OCI-LY7 (cell line): ENCODE measurements around the gene MID1. TPM values are rescaled to one million over a fixed set of nuclear protein-coding genes. Genes with fewer than 3 reads are reported as not detected.

Experiments
- BruUV-seq: library from RNA; stranded (reverse); fragments of 400-500 nt; replicated peaks from 2 replicates; lab custom pipeline; 2021; lab: Mats Ljungman, UMichigan
- CTCF ChIA-PET: fragments of 300-600 bp; sonication (Branson Sonifier 250); formaldehyde crosslinking; loops from one replicate; lab custom pipeline; 2022; ENCODE audit warnings: antibody characterized with exemption; ENCODE audit not compliant: unreplicated experiment; lab: Charles Lee
- POLR2A ChIA-PET: fragments of 300-600 bp; sonication (Branson Sonifier 250); formaldehyde crosslinking; loops from one replicate; lab custom pipeline; 2022; ENCODE audit warnings: antibody characterized with exemption; lab: Charles Lee
- DNase-seq: peaks from one replicate; pipeline ENCODE4 v3.0.0-alpha.2; 2015; ENCODE audit warnings: low spot score
- H2AFZ ChIP-seq: fragments of 200-600 bp; sonication (generic), shearing (Covaris generic); 2 replicates; pipeline ENCODE4 v1.6.1; 2014; ENCODE audit warnings: mild to moderate bottlenecking, antibody characterized with exemption, low read length, moderate library complexity
- H3K27ac ChIP-seq: fragments of 200-600 bp; sonication (generic); 2 replicates; pipeline ENCODE4 v1.5.1; 2014; ENCODE audit warnings: mixed run types, low read depth, mild to moderate bottlenecking, moderate library complexity, low read length, inconsistent platforms; ENCODE audit not compliant: poor library complexity, severe bottlenecking
- H3K36me3 ChIP-seq: fragments of 200-600 bp; sonication (generic); 2 replicates; pipeline ENCODE4 v1.6.1; 2014; ENCODE audit warnings: mild to moderate bottlenecking, antibody characterized with exemption, low read length, moderate library complexity, mixed read lengths; ENCODE audit not compliant: insufficient read depth
- H3K4me1 ChIP-seq: fragments of 200-600 bp; sonication (generic); 2 replicates; pipeline ENCODE4 v1.5.1; 2014; ENCODE audit warnings: mild to moderate bottlenecking, low read length; ENCODE audit not compliant: insufficient read depth, poor library complexity, severe bottlenecking
- H3K4me2 ChIP-seq: fragments of 200-600 bp; sonication (generic); 2 replicates; pipeline ENCODE4 v1.6.1; 2014; ENCODE audit warnings: mild to moderate bottlenecking, low read length
- H3K4me3 ChIP-seq: fragments of 200-600 bp; sonication (generic); 2 replicates; pipeline ENCODE4 v1.5.1; 2014; ENCODE audit warnings: mild to moderate bottlenecking, low read depth, low read length; ENCODE audit not compliant: poor library complexity, severe bottlenecking
- H3K79me2 ChIP-seq: fragments of 200-600 bp; sonication (generic); 2 replicates; pipeline ENCODE4 v1.6.1; 2016; ENCODE audit warnings: low read depth, mild to moderate bottlenecking, low read length, moderate library complexity, mixed read lengths; ENCODE audit not compliant: insufficient read depth
- H3K9me2 ChIP-seq: fragments of 200-600 bp; sonication (generic); 2 replicates; pipeline ENCODE4 v1.6.1; 2016; ENCODE audit warnings: mild to moderate bottlenecking, low read length, mixed read lengths; ENCODE audit not compliant: insufficient read depth
- H3K9me3 ChIP-seq: fragments of 200-600 bp; sonication (generic); 2 replicates; pipeline ENCODE4 v1.6.1; 2014; ENCODE audit warnings: mild to moderate bottlenecking, mixed run types, low read length, mixed read lengths
- H4K20me1 ChIP-seq: fragments of 200-600 bp; sonication (generic); 2 replicates; pipeline ENCODE4 v1.6.1; 2014; ENCODE audit warnings: mild to moderate bottlenecking, antibody characterized with exemption, low read length, moderate library complexity, mixed read lengths; ENCODE audit not compliant: insufficient read depth
- EZH2phosphoT487 ChIP-seq: fragments of 200-600 bp; sonication (generic); IDR thresholded peaks from 2 replicates; pipeline ENCODE4 v1.6.1; 2018; ENCODE audit warnings: low read depth, borderline replicate concordance, mild to moderate bottlenecking, mixed run types, antibody characterized with exemption, low read length, moderate library complexity, mixed read lengths
- intact Hi-C: fragments of 100-400 bp; cut with micrococcal nuclease; formaldehyde crosslinking; loops from one replicate; pipeline ENCODE4 v1.10.0; 2022; ENCODE audit not compliant: unreplicated experiment
- total RNA-seq, 2 experiments: library from RNA; depleted of rRNA in 1 of 2; stranded (reverse); fragments of >200 nt in 1 of 2; shearing (Covaris generic) in 1 of 2; gene quantifications; 2 replicates each; pipeline ENCODE4 v1.2.3, GENCODE V29; 2014 to 2022
- TF ChIP-seq, protein P1 (sequence below): fragments of 200-600 bp; sonication (generic); conservative IDR thresholded peaks from 2 replicates; pipeline ENCODE4 v1.5.1; 2014; ENCODE audit warnings: mild to moderate bottlenecking, antibody characterized with exemption, low read length, moderate library complexity, mixed read lengths

The MID1 gene
- total RNA-seq, 2 experiments from 2014 or later: 0.76 to 1.0 TPM

- Histone ChIP-seq H3K36me3 (no peaks in the 10 kb centered on the region), H3K4me2 (no peak overlapping the region), H3K9me3 (no peaks in the 10 kb centered on the region), H3K9me2 (no peaks in the 10 kb centered on the region), H3K79me2 (no peaks in the 10 kb centered on the region), H4K20me1 (no peaks in the 10 kb centered on the region), H3K4me1 (no peaks in the 10 kb centered on the region), H2AFZ (no peak overlapping the region), H3K27ac (no peak overlapping the region), H3K4me3 (no peak overlapping the region)
- TF ChIP-seq, protein P1, sequence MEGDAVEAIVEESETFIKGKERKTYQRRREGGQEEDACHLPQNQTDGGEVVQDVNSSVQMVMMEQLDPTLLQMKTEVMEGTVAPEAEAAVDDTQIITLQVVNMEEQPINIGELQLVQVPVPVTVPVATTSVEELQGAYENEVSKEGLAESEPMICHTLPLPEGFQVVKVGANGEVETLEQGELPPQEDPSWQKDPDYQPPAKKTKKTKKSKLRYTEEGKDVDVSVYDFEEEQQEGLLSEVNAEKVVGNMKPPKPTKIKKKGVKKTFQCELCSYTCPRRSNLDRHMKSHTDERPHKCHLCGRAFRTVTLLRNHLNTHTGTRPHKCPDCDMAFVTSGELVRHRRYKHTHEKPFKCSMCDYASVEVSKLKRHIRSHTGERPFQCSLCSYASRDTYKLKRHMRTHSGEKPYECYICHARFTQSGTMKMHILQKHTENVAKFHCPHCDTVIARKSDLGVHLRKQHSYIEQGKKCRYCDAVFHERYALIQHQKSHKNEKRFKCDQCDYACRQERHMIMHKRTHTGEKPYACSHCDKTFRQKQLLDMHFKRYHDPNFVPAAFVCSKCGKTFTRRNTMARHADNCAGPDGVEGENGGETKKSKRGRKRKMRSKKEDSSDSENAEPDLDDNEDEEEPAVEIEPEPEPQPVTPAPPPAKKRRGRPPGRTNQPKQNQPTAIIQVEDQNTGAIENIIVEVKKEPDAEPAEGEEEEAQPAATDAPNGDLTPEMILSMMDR: no peak
- no peak for TF ChIP-seq EZH2phosphoT487
- DNase-seq: no peak
- ChIA-PET POLR2A (no interaction called here), CTCF (no interaction called here)
- intact Hi-C loops: no loop called here
- no TSS peak for BruUV-seq
Measured at GRCh38 chrX:10554612-10555270, 65.6 kb downstream of the MID1 start.

DNA sequence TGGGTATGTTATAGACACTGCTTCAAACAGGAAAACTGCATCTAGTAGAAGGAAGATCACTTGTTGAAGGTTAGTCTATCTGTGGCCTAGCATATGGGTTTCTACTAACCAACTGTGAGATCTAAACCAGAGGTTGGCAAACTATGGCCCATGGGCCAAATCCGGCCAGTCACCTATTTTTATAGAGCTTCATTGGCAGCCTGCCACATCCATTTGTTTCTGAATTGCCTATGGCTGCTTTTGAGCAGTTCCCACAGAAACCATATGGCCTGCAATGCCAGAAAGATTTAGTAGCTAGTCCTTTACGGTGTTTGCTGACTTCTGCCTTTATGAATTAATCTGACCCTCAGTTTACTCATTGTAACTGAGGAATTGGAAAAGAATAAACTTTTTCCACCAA, 71.1 kb downstream of the MID1 start:
- no peaks in the 10 kb centered on the region for H3K79me2 ChIP-seq
- ChIA-PET CTCF (no interaction called here), POLR2A (no interaction called here)
- BruUV-seq: no TSS peak
- no peak for DNase-seq
- H3K9me2 ChIP-seq: no peaks in the 10 kb centered on the region
- intact Hi-C loops: no loop called here
- TF ChIP-seq, protein P1: no peak
- TF ChIP-seq EZH2phosphoT487: no peak
- no peak overlapping the region for H3K4me3 ChIP-seq
- H3K27ac ChIP-seq: no peak overlapping the region
- H3K4me2 ChIP-seq: no peak overlapping the region
- H4K20me1 ChIP-seq: no peaks in the 10 kb centered on the region
- H3K36me3 ChIP-seq: no peaks in the 10 kb centered on the region
- no peaks in the 10 kb centered on the region for H3K9me3 ChIP-seq
- H2AFZ ChIP-seq: no peak overlapping the region
- no peaks in the 10 kb centered on the region for H3K4me1 ChIP-seq

- no peaks in the 10 kb centered on the region for H3K36me3 ChIP-seq
- CTCF ChIA-PET: no interaction called here
- no peaks in the 10 kb centered on the region for H3K4me1 ChIP-seq
- DNase-seq: no peak
- TF ChIP-seq, protein P1: no peak
- no peak overlapping the region for H3K4me3 ChIP-seq
- no peaks in the 10 kb centered on the region for H4K20me1 ChIP-seq
- no peak overlapping the region for H3K27ac ChIP-seq
- BruUV-seq: no TSS peak
- H3K79me2 ChIP-seq: no peaks in the 10 kb centered on the region
- H3K9me3 ChIP-seq: no peaks in the 10 kb centered on the region
- POLR2A ChIA-PET: no interaction called here
- intact Hi-C loops: no loop called here
- no peak overlapping the region for H2AFZ ChIP-seq
- no peak overlapping the region for H3K4me2 ChIP-seq
- no peaks in the 10 kb centered on the region for H3K9me2 ChIP-seq
Measured at GRCh38 chrX:10548688-10549087, 71.7 kb downstream of the MID1 start.
